B cell (primary cell): ENCODE results near the gene CCDC192.

Experiments used
- EZH2 ChIP-seq: IDR thresholded peaks from 2 replicates; pipeline ENCODE4 v1.6.1; 2012; ENCODE audit warnings: borderline replicate concordance, low read depth, mild to moderate bottlenecking, moderate library complexity, low read length; ENCODE audit not compliant: insufficient read depth, poor library complexity, severe bottlenecking
- TF ChIP-seq, protein P1 (sequence below): fragments of 200-600 bp; IDR thresholded peaks from one replicate; pipeline ENCODE4 v1.8.0; 2022; ENCODE audit warnings: antibody characterized with exemption, mild to moderate bottlenecking

DNA sequence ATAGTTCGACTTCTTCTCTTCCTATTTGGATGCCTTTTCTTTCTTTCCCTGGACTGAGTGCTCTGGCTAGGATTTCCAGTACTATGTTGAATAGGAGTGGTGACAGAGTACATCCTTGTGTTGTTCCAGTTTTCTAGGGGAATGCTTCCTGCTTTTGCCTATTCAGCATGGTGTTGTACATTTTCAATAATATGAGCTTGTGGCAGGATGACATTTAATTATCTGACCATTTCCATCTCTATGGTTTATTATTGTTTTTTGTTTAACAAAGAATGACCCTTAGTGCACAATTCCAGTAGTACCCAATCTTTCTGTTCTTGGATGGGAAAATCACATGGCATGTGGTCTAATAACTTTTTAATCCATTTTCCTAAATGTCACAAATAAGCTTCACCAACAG lies 244.8 kb downstream of the CCDC192 start:
- TF ChIP-seq EZH2 = no peak
- TF ChIP-seq, protein P1, sequence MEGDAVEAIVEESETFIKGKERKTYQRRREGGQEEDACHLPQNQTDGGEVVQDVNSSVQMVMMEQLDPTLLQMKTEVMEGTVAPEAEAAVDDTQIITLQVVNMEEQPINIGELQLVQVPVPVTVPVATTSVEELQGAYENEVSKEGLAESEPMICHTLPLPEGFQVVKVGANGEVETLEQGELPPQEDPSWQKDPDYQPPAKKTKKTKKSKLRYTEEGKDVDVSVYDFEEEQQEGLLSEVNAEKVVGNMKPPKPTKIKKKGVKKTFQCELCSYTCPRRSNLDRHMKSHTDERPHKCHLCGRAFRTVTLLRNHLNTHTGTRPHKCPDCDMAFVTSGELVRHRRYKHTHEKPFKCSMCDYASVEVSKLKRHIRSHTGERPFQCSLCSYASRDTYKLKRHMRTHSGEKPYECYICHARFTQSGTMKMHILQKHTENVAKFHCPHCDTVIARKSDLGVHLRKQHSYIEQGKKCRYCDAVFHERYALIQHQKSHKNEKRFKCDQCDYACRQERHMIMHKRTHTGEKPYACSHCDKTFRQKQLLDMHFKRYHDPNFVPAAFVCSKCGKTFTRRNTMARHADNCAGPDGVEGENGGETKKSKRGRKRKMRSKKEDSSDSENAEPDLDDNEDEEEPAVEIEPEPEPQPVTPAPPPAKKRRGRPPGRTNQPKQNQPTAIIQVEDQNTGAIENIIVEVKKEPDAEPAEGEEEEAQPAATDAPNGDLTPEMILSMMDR = no peak
